ENCODE data around the gene MUC12.
"Not testable (repeated sequence)": the region's sequence is repeated elsewhere in the genome, so short reads cannot be mapped to it uniquely, and the experiment has no call there.

DNA sequence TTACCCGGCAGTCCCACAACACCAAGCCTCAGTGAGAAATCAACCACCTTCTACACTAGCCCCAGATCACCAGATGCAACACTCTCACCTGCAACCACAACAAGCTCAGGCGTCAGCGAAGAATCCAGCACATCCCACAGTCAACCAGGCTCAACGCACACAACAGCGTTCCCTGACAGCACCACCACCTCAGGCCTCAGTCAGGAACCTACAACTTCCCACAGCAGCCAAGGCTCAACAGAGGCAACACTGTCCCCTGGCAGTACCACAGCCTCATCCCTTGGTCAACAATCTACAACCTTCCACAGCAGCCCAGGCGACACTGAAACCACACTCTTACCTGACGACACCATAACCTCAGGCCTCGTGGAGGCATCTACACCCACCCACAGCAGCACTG, 33.0 kb downstream of the MUC12 start:
- TF ChIP-seq EP300, POLR2A, CTCF (IDR thresholded peaks at IDR 0.05): not testable (repeated sequence)
